ENCODE data around the gene OR1F1.
"Not testable (repeated sequence)": the region's sequence is repeated elsewhere in the genome, so short reads cannot be mapped to it uniquely, and the experiment has no call there.

DNA sequence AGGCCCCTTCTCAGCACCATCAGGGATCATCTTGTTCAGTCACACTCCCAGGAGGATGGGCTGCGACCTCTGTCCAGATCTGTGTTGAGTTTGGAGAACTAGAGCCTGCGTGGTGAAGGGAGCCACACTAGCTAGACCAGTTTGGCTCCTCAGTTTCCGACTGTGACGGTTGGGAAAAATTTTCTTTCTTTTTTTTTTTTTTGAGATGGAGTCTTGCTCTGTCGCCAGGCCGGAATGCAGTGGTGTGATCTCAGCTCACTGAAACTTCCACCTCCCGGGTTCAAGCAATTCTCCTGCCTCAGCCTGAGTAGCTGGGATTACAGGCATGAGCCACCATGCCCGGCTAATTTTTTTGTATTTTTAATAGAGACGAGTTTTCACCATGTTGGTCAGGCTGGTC, 48.4 kb upstream of the OR1F1 start:
- TF ChIP-seq, protein P1, sequence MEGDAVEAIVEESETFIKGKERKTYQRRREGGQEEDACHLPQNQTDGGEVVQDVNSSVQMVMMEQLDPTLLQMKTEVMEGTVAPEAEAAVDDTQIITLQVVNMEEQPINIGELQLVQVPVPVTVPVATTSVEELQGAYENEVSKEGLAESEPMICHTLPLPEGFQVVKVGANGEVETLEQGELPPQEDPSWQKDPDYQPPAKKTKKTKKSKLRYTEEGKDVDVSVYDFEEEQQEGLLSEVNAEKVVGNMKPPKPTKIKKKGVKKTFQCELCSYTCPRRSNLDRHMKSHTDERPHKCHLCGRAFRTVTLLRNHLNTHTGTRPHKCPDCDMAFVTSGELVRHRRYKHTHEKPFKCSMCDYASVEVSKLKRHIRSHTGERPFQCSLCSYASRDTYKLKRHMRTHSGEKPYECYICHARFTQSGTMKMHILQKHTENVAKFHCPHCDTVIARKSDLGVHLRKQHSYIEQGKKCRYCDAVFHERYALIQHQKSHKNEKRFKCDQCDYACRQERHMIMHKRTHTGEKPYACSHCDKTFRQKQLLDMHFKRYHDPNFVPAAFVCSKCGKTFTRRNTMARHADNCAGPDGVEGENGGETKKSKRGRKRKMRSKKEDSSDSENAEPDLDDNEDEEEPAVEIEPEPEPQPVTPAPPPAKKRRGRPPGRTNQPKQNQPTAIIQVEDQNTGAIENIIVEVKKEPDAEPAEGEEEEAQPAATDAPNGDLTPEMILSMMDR (IDR thresholded peaks at IDR 0.05), result not testable (repeated sequence)
- TF ChIP-seq POLR2A (IDR thresholded peaks at IDR 0.05), result not testable (repeated sequence)
